ENCODE data around the gene SUN2.

- TF ChIP-seq POLR2A (IDR thresholded peaks at IDR 0.05; ENCODE audit: control extremely low read depth in 1 of 2, low read depth in 2 of 2, low read length in 2 of 2): no peak
- no peak for TF ChIP-seq RAD21 (IDR thresholded peaks at IDR 0.05 in 1 of 2, conservative IDR thresholded peaks at IDR 0.05 in 1 of 2; ENCODE audit: low read depth in 2 of 2, low read length in 2 of 2)
- TF ChIP-seq CTCF (IDR thresholded peaks at IDR 0.05; ENCODE audit: control extremely low read depth in 1 of 3, insufficient read depth in 1 of 3, low read depth in 1 of 3, low read length in 3 of 3): no peak
- no peak for TF ChIP-seq TAF1 (IDR thresholded peaks at IDR 0.05; ENCODE audit: low read depth, low read length)
- TF ChIP-seq SP1 (IDR thresholded peaks at IDR 0.05; ENCODE audit: low read depth, low read length): no peak
- TF ChIP-seq HDAC6 (IDR thresholded peaks at IDR 0.05; ENCODE audit: low read depth, low read length): no peak
Observed at GRCh38 chr22:38720350-38720749, 35.4 kb downstream of the SUN2 start.
